Activated CD4-positive, alpha-beta T cell treated with anti-CD3 and anti-CD28 coated beads, Interleukin-10, Interleukin-2, amounts not matched to agents 100 ng/mL and 50 ng/mL, durations not matched to agents 16 hours and 8 hours (primary cell): ENCODE results near the gene NDUFB3.
"Not testable (repeated sequence)": the region's sequence is repeated elsewhere in the genome, so short reads cannot be mapped to it uniquely, and the experiment has no call there.

Experiments
- DNase-seq: peaks from one replicate; pipeline ENCODE4 v3.0.0-alpha.2; 2020

Gene NDUFB3

GRCh38 chr2:201100497-201100896, 28.7 kb downstream of the NDUFB3 start:
- DNase-seq = no peak

- DNase-seq = no peak
Observed at GRCh38 chr2:201105759-201106158, 34.0 kb downstream of the NDUFB3 start.

DNA sequence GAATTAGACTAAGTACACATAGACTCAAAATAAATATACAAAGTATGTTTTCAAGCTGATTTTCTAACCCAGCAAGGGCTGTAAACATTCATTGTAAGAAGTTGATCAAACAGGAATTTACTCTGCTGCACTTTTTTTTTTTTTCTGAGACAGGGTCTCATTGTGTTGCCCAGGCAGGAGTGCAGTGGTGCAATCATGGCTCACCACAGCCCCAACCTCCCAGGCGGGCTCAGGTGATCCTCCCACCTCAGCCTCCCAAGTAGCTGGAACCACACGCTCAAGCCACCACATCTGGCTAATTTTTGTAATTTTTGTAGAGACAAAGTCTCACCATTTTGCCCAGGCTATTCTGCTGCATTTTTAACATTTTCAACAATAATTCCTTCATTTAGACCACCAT, 35.8 kb downstream of the NDUFB3 start:
- DNase-seq = no peak

DNA sequence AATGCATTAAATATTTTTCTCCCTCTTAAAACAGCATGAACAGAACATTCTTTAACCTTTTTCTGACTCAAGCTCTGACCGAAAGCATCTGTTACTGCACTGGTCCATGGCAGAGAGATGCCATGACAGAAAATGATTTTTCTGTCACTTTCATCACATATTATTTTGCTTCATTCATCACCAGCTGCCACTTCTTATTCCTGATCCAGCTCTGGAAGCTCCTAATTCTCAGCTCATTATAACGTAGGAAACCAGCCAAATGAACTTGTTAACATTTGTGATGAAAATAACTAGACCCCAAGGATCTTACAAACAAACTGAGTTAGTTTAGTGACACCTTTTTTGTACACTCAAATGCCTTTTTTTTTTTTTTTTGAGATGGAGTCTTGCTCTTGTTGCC, 36.5 kb downstream of the NDUFB3 start:
- no peak for DNase-seq

DNA sequence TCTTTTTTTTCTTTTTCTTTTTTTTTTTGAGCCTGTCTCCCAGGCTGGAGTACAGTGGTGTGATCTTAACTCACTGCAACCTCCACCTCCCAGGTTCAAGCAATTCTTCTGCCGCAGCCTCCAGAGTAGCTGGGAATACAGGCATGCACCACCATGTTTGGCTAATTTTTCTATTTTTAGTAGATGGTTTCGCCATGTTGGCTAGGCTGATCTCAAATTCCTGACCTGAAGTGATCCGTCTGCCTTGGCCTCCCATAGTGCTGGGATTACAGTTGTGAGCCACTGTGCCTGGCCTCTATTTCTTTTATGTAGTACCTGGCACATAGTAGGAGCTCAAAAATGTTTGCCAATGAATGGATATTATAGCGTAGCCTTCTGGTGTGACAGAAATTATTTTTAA, 37.4 kb downstream of the NDUFB3 start:
- no peak for DNase-seq

GRCh38 chr2:201110615-201111014, 38.8 kb downstream of the NDUFB3 start:
- DNase-seq = no peak

GRCh38 chr2:201111096-201111495, 39.3 kb downstream of the NDUFB3 start:
- DNase-seq = no peak

DNA sequence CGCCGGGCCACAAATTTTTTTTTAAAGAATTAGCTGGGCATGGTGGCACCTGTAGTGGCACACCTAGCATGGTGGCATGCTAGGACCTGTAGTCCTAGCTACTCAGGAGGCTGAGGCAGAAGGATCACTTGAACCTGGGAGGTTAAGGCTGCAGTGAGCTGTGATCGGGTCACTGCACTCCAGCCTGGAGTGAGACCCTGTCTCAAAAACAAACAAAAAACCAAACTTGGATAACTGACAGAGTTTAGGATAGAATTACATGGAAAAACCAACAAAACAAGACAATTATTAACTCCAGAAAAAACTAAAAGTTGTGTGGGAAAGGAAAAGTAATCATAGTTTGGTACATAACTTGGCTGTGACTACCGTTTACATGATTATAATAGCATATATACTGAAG, 42.5 kb downstream of the NDUFB3 start:
- DNase-seq = no peak

DNA sequence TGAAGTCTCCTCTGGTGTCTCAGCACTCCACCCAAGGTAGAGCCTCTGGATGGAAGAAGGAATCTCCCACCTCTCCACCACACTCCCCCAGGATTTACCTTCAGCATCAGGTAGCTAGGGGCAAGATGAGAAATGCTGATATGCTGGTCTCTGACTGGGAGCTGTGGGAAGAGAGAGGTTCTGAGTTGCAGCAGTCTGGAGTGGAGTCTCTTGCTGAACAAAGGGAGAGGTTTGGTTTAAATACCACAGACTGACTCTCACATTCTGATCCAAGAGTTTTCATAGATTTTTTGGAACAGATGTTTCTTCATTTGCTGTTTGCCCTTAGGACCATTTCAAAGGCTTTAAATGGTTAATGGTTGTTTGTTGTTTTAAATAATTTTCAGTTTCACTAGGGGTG, 43.0 kb downstream of the NDUFB3 start:
- no peak for DNase-seq

- DNase-seq = peak; percentile 92
Observed at GRCh38 chr2:201116115-201116958, 44.5 kb downstream of the NDUFB3 start, which contains the start of gene CFLAR. Gene CFLAR, plus strand, starts transcription at chr2:201116164. Its CDS starts 13,702 bp downstream, at chr2:201129866.

DNA sequence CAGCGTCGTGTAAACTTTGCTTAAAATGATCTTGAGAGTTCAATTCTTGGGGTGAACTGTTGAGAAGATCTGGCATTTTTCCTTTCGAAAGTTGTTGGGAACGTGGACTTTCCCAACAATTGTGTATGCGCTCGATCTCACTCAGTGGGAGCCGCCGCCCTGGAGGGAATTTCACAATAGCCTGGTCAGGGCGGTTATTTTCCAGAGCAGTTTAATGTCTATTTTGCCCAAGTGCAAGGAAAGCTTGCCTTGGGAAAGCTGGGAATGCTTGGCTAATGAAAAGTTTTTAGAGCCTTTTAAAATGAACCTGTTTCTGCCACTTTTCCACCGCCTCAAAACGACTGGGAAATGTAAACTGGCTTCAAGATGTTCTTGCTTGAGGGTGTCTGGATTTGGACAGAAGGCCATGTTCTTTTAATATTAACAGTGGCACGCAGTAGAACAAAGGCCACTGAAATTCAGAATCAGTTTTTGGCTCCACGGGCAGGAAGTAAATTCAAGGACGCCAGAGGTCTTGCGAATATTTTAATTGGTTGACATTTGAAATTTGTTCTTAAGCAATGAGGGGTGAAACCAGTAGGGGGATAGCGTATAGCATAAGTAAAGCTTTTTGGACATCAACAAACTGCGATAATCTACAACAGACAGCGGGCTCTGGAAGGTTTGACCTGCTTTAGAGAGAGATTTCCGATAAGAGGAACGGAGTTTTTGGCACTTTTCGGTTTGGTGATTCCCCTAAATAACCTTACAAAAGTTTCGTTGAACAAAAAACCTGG, 45.3 kb downstream of the NDUFB3 start:
- DNase-seq = peak; percentile 85

- not testable (repeated sequence) for DNase-seq
Observed at GRCh38 chr2:201117735-201118094, 45.9 kb downstream of the NDUFB3 start.

- peak; percentile 92 for DNase-seq
Observed at GRCh38 chr2:201118121-201118960, 46.5 kb downstream of the NDUFB3 start.

- peak; percentile 49 for DNase-seq
Observed at GRCh38 chr2:201118961-201119854, 47.4 kb downstream of the NDUFB3 start.

- DNase-seq = peak; percentile 44
Observed at GRCh38 chr2:201122276-201122675, 50.5 kb downstream of the NDUFB3 start.

DNA sequence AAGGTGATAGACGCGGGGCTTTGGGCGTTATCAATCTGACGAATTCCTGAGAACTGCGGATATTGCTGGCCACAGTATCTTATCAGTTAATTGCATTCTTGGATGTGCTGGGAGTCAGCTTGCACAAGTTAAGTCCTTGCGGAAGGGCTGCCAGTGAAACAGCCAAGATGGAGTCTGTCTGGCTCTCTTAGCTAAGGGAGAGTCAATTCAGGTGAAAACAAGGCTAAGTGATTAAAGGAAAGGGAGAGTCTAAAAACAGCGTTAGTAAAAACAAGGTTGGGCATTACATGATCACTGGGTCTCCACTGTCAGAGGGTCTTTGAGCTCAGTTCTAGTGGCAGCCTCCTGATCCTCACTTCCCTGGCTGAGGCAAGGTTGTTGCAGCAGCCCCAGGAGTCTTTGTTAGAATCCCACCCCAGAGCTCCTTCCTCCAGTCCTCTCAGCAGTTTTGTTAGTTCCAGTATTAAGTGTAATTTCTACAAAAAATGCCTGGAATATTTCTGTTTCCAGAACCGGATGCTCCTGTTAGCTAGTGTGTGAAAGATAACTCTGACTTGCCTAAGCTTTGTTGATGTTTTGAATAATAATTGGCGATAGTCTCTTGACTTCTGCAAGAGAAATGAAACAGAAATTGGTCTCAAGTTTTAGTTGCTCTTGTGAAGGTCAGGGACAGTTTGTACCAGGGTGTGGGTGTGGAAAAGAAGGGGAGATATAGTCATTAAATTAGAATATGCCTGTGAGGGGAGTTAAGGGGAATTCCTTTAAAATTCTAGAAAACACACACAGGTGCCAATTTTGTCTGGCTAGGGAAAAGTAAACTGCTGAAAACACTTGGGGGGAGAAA, 54.7 kb downstream of the NDUFB3 start:
- peak; percentile 64 for DNase-seq

DNA sequence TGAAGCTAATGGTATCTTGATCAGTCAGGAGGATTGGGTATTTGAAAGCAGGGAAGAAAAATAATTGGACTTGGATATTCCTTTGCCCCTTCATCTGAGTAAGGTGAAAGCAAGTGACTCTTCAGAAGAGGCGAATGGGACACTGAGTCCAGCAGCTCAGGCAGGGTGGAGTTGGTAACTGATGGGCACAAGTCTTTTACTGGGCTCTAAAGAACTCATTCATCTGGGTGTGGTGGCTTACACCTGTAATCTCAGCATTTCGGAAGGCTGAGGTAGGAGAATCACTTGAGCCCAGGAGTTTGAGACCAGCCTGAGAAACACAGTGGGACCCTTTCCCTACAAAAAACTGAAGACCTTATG, 55.3 kb downstream of the NDUFB3 start:
- peak; percentile 37 for DNase-seq

DNA sequence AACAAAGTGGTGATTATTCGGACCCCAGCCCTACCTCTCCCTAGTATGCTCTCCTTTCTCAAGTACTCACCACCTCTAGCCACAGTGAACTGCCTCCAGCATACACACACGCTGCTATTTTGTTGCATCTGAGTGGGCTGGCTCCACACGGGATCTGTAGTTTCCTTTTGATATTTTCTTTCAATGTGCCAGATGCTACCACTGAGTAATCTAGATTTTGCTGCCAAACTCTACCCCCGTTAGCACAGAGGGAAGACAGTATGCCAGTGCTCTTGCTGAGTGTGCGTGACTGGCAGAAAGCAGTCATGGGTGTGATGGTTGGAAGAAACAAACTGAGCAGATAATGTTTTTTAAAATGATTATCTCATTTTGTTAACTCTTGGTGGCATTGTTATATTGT, 55.8 kb downstream of the NDUFB3 start:
- DNase-seq = peak; percentile 84

GRCh38 chr2:201128033-201128432, 56.2 kb downstream of the NDUFB3 start:
- no peak for DNase-seq

DNA sequence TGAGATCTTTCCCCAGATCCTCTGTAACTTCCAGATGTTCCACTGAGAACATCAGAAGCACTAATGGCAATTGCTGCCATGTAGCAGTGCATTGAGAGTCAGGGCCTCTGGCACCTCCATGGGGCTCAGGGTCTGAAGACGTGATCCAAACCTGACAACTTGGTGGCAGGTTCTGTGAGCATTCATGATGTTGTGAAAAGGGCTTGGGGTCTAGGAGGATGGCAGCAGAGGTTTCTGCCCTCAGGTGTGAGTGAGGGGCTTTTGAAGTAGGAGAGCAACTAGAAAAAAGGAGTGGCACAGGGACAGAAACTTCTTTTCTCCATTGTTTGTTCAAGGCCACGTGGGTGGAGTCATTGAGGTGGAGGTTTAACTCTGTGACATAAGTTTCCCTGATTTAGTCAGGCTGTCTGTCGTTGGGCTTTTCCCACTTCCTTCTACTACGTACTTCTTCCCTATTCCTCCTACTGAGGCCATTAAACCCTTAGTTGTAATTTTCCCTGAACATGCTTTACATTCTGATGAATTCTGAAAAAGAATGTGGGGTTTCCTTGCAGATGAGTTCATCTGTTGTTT, 57.2 kb downstream of the NDUFB3 start:
- DNase-seq = peak; percentile 84
